GM18519 (cell line): ENCODE data around the gene SERPINH1.
"Not testable (repeated sequence)": the region's sequence is repeated elsewhere in the genome, so short reads cannot be mapped to it uniquely, and the experiment has no call there.

Experiments
- ATAC-seq: cut with Tn5 transposase; IDR thresholded peaks from one replicate; pipeline ENCODE4 v1.9.1; 2021; ENCODE audit warnings: mild to moderate bottlenecking, moderate library complexity; ENCODE audit not compliant: unreplicated experiment, low FRiP score

Gene SERPINH1

GRCh38 chr11:75571625-75572024, 9.6 kb downstream of the SERPINH1 start:
- ATAC-seq = no peak

GRCh38 chr11:75572744-75573143, 10.7 kb downstream of the SERPINH1 start:
- no peak for ATAC-seq

GRCh38 chr11:75574698-75575602, 12.9 kb downstream of the SERPINH1 start:
- no peak for ATAC-seq

GRCh38 chr11:75576017-75576416, 14.0 kb downstream of the SERPINH1 start:
- no peak for ATAC-seq

- no peak for ATAC-seq
Measured at GRCh38 chr11:75576499-75576918, 14.5 kb downstream of the SERPINH1 start.

- no peak for ATAC-seq
Measured at GRCh38 chr11:75577207-75577606, 15.2 kb downstream of the SERPINH1 start.

- ATAC-seq = no peak
Measured at GRCh38 chr11:75578977-75579376, 16.9 kb downstream of the SERPINH1 start.

GRCh38 chr11:75579841-75580240, 17.8 kb downstream of the SERPINH1 start:
- no peak for ATAC-seq

- no peak for ATAC-seq
Measured at GRCh38 chr11:75582506-75582894, 20.4 kb downstream of the SERPINH1 start.

GRCh38 chr11:75582895-75583717, 21.1 kb downstream of the SERPINH1 start:
- ATAC-seq = peak; percentile 61

- ATAC-seq = no peak
Measured at GRCh38 chr11:75583718-75584658, 21.9 kb downstream of the SERPINH1 start.

GRCh38 chr11:75584659-75585292, 22.7 kb downstream of the SERPINH1 start:
- not testable (repeated sequence) for ATAC-seq

GRCh38 chr11:75585293-75585670, 23.2 kb downstream of the SERPINH1 start:
- no peak for ATAC-seq

GRCh38 chr11:75586395-75586794, 24.3 kb downstream of the SERPINH1 start:
- ATAC-seq = no peak

GRCh38 chr11:75588051-75588481, 26.0 kb downstream of the SERPINH1 start:
- no peak for ATAC-seq

GRCh38 chr11:75589051-75589450, 27.0 kb downstream of the SERPINH1 start:
- ATAC-seq = no peak

- ATAC-seq = no peak
Measured at GRCh38 chr11:75589933-75590332, 27.9 kb downstream of the SERPINH1 start.

- ATAC-seq = no peak
Measured at GRCh38 chr11:75591371-75591770, 29.3 kb downstream of the SERPINH1 start.

- no peak for ATAC-seq
Measured at GRCh38 chr11:75591966-75592365, 29.9 kb downstream of the SERPINH1 start.

- ATAC-seq = no peak
Measured at GRCh38 chr11:75592715-75593114, 30.7 kb downstream of the SERPINH1 start.
